Keratinocyte (primary cell): ENCODE measurements around the gene PAFAH2. TPM values are rescaled to one million over a fixed set of nuclear protein-coding genes. Genes with fewer than 3 reads are reported as not detected.
A peak's percentile ranks its signal among the peaks of the same experiment; 100 is the strongest.
"Not testable (repeated sequence)": the region's sequence is repeated elsewhere in the genome, so short reads cannot be mapped to it uniquely, and the experiment has no call there.

ENCODE experiments used
- DNase-seq: peaks from one replicate; pipeline ENCODE4 v3.0.0-alpha.2; 2011; ENCODE audit warnings: low read depth, missing footprints, low spot score
- FAIRE-seq: peaks from 2 replicates; lab custom pipeline; 2011; peaks lifted over from hg19 to GRCh38; lab: Jason Lieb, UNC
- H2AFZ ChIP-seq: 2 replicates; pipeline ENCODE4 v1.6.0; 2012; ENCODE audit warnings: low read length, control low read depth, inconsistent platforms; ENCODE audit not compliant: control insufficient read depth
- H3K27ac ChIP-seq: 2 replicates; pipeline ENCODE4 v1.5.1; 2011; ENCODE audit warnings: low read length; ENCODE audit not compliant: control insufficient read depth, insufficient read depth
- H3K27me3 ChIP-seq: 3 replicates; pipeline ENCODE4 v1.6.0; 2011; ENCODE audit warnings: low read length; ENCODE audit not compliant: control insufficient read depth, insufficient read depth; ENCODE audit errors: extremely low read depth
- H3K36me3 ChIP-seq, 2 experiments: 2 replicates in 1 of 2; 3 replicates in 1 of 2; pipeline ENCODE4 v1.5.1; 2011; ENCODE audit warnings: low read length in 2 of 2, mild to moderate bottlenecking in 1 of 2; ENCODE audit not compliant: control insufficient read depth in 2 of 2, insufficient read depth in 2 of 2; ENCODE audit errors: extremely low read depth in 1 of 2
- H3K4me1 ChIP-seq: 3 replicates; pipeline ENCODE4 v1.5.1; 2011; ENCODE audit warnings: low read length; ENCODE audit not compliant: control insufficient read depth, insufficient read depth; ENCODE audit errors: extremely low read depth
- H3K4me2 ChIP-seq: 3 replicates; pipeline ENCODE4 v1.6.0; 2011; ENCODE audit warnings: low read depth, low read length; ENCODE audit not compliant: control insufficient read depth, insufficient read depth; ENCODE audit errors: extremely low read depth
- H3K4me3 ChIP-seq, 3 experiments: fragments of 200-600 bp in 1 of 3; sonication (generic) in 1 of 3; 2 replicates in 2 of 3; 3 replicates in 1 of 3; pipeline ENCODE4 v1.5.1; 2011 to 2016; ENCODE audit warnings: low read length in 3 of 3, mild to moderate bottlenecking in 3 of 3, control low read depth in 2 of 3, inconsistent platforms in 1 of 3, low read depth in 1 of 3, mixed read lengths in 1 of 3, mixed run types in 1 of 3, moderate library complexity in 1 of 3; ENCODE audit not compliant: control insufficient read depth in 2 of 3, insufficient read depth in 2 of 3; ENCODE audit errors: extremely low read depth in 1 of 3
- H3K79me2 ChIP-seq: 2 replicates; pipeline ENCODE4 v1.6.0; 2012; ENCODE audit warnings: low read length; ENCODE audit not compliant: control insufficient read depth, insufficient read depth
- H3K9ac ChIP-seq: 3 replicates; pipeline ENCODE4 v1.6.0; 2011; ENCODE audit warnings: low read length; ENCODE audit not compliant: control insufficient read depth, insufficient read depth; ENCODE audit errors: extremely low read depth
- H3K9me1 ChIP-seq: 3 replicates; pipeline ENCODE4 v1.6.0; 2011; ENCODE audit warnings: low read length; ENCODE audit not compliant: control insufficient read depth, insufficient read depth; ENCODE audit errors: extremely low read depth
- H3K9me3 ChIP-seq: 2 replicates; pipeline ENCODE4 v1.5.1; 2012; ENCODE audit warnings: low read depth, low read length; ENCODE audit not compliant: control insufficient read depth
- H4K20me1 ChIP-seq: 3 replicates; pipeline ENCODE4 v1.6.0; 2011; ENCODE audit warnings: low read length; ENCODE audit not compliant: control insufficient read depth, insufficient read depth; ENCODE audit errors: extremely low read depth
- EZH2 ChIP-seq: IDR thresholded peaks from one replicate; pipeline ENCODE4 v1.6.1; 2012; ENCODE audit warnings: inconsistent platforms, mild to moderate bottlenecking, low read length, moderate library complexity
- dilution Hi-C: fragments of 300-500 bp; cut with MboI; formaldehyde crosslinking; loops from one replicate; pipeline ENCODE4 v1.7.0; 2020; ENCODE audit warnings: low sequenced_read_pairs; ENCODE audit not compliant: extremely low pct_ligation_motif_present
- polyA plus RNA-seq, 5 experiments: library from polyadenylated mRNA; depleted of rRNA in 3 of 5; stranded (reverse) in 3 of 5; stranded (forward) in 1 of 5; unstranded in 1 of 5; fragments of >200 nt; gene quantifications; 1 replicate in 1 of 5; 2 replicates in 3 of 5; 3 replicates in 1 of 5; pipeline versions ENCODE4 v1.2.1 to v1.2.3, GENCODE V29; 2011 to 2012; ENCODE audit warnings: missing spikeins in 2 of 5, low read depth in 1 of 5, low replicate concordance in 1 of 5
- TF ChIP-seq, protein P1 (sequence below), 3 experiments: IDR thresholded peaks in 1 of 3; conservative IDR thresholded peaks in 1 of 3; optimal IDR thresholded peaks in 1 of 3; 2 replicates in 2 of 3; 3 replicates in 1 of 3; pipeline versions ENCODE3 to v1.5.1; 2011; ENCODE audit warnings: low read length in 3 of 3, mild to moderate bottlenecking in 3 of 3, moderate library complexity in 2 of 3, control low read depth in 1 of 3, inconsistent platforms in 1 of 3; ENCODE audit not compliant: insufficient read depth in 2 of 3; ENCODE audit errors: extremely low read depth in 1 of 3

Gene PAFAH2
- polyA plus RNA-seq, 1 donor (not counting 4 experiments of a cell fraction or from before 2014, with no cell fraction given), result 15.5 TPM

DNA sequence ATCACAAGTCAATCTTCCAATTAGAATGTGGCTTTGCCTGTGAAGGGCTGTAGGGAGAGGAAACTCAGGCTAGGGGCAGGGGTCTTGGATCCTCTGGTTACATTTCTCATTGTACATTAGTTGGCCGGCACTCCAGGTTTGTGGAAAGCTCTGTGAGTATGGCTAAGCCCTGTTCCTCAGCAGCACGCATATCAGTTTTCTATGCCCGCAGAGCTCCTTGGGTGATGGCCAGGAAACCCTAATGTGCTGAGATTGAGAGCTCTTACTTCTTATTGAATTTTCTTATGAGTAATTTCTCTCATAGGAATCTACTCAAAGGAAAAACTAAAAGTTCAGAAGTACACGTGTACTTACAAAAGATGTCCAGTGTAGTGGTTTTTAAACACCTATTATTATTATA, 60.9 kb downstream of the PAFAH2 start:
- Histone ChIP-seq H3K4me1 (peaks cover 9% of the 10 kb centered on the region), H3K36me3 (no peaks in the 10 kb centered on the region), H4K20me1 (peaks cover 3% of the 10 kb centered on the region), H3K79me2 (no peaks in the 10 kb centered on the region), H3K27me3 (no peaks in the 10 kb centered on the region), H2AFZ (no peak overlapping the region), H3K4me2 (no peak overlapping the region), H3K9me1 (no peaks in the 10 kb centered on the region), H3K27ac (no peak overlapping the region), H3K9me3 (no peaks in the 10 kb centered on the region), H3K9ac (no peak overlapping the region), H3K4me3 (no peak overlapping the region)
- no peak for DNase-seq
- dilution Hi-C loops, result no loop called here
- no peak for FAIRE-seq
- TF ChIP-seq, protein P1, sequence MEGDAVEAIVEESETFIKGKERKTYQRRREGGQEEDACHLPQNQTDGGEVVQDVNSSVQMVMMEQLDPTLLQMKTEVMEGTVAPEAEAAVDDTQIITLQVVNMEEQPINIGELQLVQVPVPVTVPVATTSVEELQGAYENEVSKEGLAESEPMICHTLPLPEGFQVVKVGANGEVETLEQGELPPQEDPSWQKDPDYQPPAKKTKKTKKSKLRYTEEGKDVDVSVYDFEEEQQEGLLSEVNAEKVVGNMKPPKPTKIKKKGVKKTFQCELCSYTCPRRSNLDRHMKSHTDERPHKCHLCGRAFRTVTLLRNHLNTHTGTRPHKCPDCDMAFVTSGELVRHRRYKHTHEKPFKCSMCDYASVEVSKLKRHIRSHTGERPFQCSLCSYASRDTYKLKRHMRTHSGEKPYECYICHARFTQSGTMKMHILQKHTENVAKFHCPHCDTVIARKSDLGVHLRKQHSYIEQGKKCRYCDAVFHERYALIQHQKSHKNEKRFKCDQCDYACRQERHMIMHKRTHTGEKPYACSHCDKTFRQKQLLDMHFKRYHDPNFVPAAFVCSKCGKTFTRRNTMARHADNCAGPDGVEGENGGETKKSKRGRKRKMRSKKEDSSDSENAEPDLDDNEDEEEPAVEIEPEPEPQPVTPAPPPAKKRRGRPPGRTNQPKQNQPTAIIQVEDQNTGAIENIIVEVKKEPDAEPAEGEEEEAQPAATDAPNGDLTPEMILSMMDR (optimal IDR thresholded peaks at IDR 0.05 in 1 of 3, IDR thresholded peaks at IDR 0.05 in 1 of 3, conservative IDR thresholded peaks at IDR 0.05 in 1 of 3; ENCODE audit: extremely low read depth in 1 of 3, insufficient read depth in 2 of 3, low read length in 3 of 3), result no peak
- no peak for TF ChIP-seq EZH2

DNA sequence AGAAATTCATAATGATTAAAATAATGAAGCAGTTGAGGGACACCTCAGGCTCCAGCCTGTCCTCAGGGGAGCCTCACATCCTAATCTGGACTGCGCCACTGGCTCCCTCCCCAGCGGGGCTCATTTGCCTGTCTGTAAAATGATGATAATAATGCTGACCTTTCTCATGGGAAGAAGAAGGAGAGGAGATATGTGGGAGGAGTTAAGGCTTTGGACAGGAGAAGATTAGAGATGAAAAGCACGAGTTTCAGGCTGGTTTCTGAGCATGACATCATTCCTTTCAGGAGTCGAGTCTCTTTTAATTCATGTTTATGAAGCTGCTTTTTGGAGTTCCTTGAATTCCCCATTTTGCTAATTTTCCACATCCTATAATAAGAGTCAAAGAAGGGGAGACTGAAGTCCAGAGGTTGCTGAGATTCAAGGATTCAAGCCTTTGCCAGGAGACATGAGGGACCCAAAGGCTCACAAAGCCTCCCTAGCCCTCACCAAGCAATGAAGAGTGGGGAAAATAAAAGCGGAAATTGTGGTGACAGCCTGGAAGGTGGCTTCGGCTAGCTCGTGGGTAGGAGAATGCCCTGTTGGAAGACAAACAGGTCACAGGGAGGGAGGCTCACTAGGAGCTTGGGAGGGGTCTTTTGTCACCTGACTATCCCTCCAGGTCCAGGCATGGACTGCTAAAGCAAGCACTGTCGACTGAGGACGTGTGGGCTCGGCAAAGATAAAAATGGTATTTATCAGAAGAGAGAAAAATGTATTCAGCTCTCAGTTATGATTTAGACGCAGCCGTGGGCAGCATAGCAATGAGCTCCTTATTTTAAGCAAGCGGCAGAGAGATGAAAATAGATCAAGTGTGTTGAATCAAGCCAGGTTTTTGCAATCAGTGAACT, 64.1 kb downstream of the PAFAH2 start:
- no peaks in the 10 kb centered on the region for H3K27me3 ChIP-seq
- no peak overlapping the region for H3K9ac ChIP-seq
- FAIRE-seq (no peak), DNase-seq (no peak)
- no peaks in the 10 kb centered on the region for H3K79me2 ChIP-seq
- H3K4me1 ChIP-seq, result peaks cover 9% of the 10 kb centered on the region
- H2AFZ ChIP-seq, result peak overlapping the region; percentile 32
- no peak overlapping the region for H3K4me3 ChIP-seq
- H4K20me1 ChIP-seq, result no peaks in the 10 kb centered on the region
- no peaks in the 10 kb centered on the region for H3K9me1 ChIP-seq
- no peaks in the 10 kb centered on the region for H3K9me3 ChIP-seq
- no peak overlapping the region for H3K4me2 ChIP-seq
- H3K36me3 ChIP-seq, result no peaks in the 10 kb centered on the region
- dilution Hi-C loops, result no loop called here
- H3K27ac ChIP-seq, result no peak overlapping the region
- TF ChIP-seq, protein P1 (optimal IDR thresholded peaks at IDR 0.05 in 1 of 3, IDR thresholded peaks at IDR 0.05 in 1 of 3, conservative IDR thresholded peaks at IDR 0.05 in 1 of 3; ENCODE audit: extremely low read depth in 1 of 3, insufficient read depth in 2 of 3, low read length in 3 of 3), result no peak
- TF ChIP-seq EZH2, result no peak

DNA sequence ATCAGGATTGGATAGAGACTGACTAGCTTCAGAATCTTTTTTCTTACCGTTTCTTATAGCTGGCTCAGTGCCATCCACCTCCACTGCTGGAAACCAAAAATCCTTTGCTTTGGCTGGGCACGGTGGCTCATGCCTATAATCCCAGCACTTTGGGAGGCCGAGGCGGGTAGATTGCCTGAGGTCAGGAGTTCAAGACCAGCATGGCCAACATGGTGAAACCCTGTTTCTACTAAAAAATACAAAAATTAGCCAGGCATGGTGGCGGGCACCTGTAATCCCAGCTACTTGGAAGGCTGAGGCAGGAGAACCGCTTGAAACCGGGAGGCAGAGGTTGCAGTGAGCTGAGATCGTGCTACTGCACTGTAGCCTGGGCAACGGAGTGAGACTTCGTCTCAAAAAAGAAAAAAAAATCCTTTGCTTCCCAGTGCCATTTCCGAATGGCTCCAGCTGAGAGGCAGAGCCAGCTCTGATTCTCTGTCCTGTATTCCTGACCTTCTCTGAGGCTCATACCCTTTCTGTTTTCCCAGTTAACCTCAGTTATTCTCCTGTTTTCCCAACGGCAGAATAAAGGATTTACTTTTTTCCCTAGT, 65.0 kb downstream of the PAFAH2 start:
- H3K4me3 ChIP-seq, H3K79me2 ChIP-seq, H3K36me3 ChIP-seq, H4K20me1 ChIP-seq, DNase-seq, H3K4me1 ChIP-seq, H3K9ac ChIP-seq, H3K27me3 ChIP-seq, dilution Hi-C loops, H3K9me1 ChIP-seq, FAIRE-seq, H3K4me2 ChIP-seq, H2AFZ ChIP-seq, H3K27ac ChIP-seq, H3K9me3 ChIP-seq: not testable (repeated sequence)
